H1 (cell line): ENCODE data around the gene EZH1. TPM values are rescaled to one million over a fixed set of nuclear protein-coding genes. Genes with fewer than 3 reads are reported as not detected.

ENCODE experiments used
- CTCF ChIA-PET: fragments of 300-600 bp; sonication (Branson Sonifier 250); formaldehyde crosslinking; loops from one replicate; lab custom pipeline; 2021; ENCODE audit not compliant: partially characterized antibody; lab: Charles Lee
- POLR2A ChIA-PET: fragments of 300-600 bp; sonication (Branson Sonifier 250); formaldehyde crosslinking; loops from one replicate; lab custom pipeline; 2021; ENCODE audit warnings: inconsistent platforms; ENCODE audit not compliant: partially characterized antibody; lab: Charles Lee
- DNase-seq, 2 experiments: peaks; one replicate each; pipeline versions ENCODE4 v3.0.0 to v3.0.0-alpha.2; 2010 to 2022; ENCODE audit warnings: low spot score in 2 of 2, low read depth in 1 of 2, mixed read lengths in 1 of 2
- FAIRE-seq: peaks from 2 replicates; lab custom pipeline; 2011; peaks lifted over from hg19 to GRCh38; lab: Jason Lieb, UNC
- H2AFZ ChIP-seq: 2 replicates; pipeline ENCODE4 v1.8.1; 2012; ENCODE audit warnings: low read length, inconsistent platforms
- H2AK5ac ChIP-seq: 2 replicates; pipeline ENCODE4 v1.6.1; 2013; ENCODE audit warnings: low read depth, low read length
- H2BK120ac ChIP-seq: replicated peaks from 2 replicates; pipeline ENCODE3; 2013; ENCODE audit warnings: low read depth, low read length, inconsistent platforms
- H2BK12ac ChIP-seq: 2 replicates; pipeline ENCODE4 v1.6.1; 2013; ENCODE audit warnings: low read depth, low read length
- H2BK15ac ChIP-seq: 2 replicates; pipeline ENCODE4 v1.6.1; 2013; ENCODE audit warnings: low read length
- H2BK20ac ChIP-seq: 2 replicates; pipeline ENCODE4 v1.6.1; 2013; ENCODE audit warnings: low read length
- H2BK5ac ChIP-seq: 2 replicates; pipeline ENCODE4 v1.6.1; 2013; ENCODE audit warnings: low read depth, low read length
- H3K14ac ChIP-seq: 2 replicates; pipeline ENCODE4 v1.6.1; 2013; ENCODE audit warnings: inconsistent platforms; ENCODE audit not compliant: insufficient read length
- H3K18ac ChIP-seq: 2 replicates; pipeline ENCODE4 v1.6.1; 2013; ENCODE audit warnings: low read length; ENCODE audit errors: extremely low read depth
- H3K23ac ChIP-seq: 2 replicates; pipeline ENCODE4 v1.6.1; 2013; ENCODE audit warnings: inconsistent platforms; ENCODE audit not compliant: insufficient read length
- H3K23me2 ChIP-seq: 2 replicates; pipeline ENCODE4 v1.6.1; 2013; ENCODE audit warnings: low read depth, low read length
- H3K27ac ChIP-seq: 2 replicates; pipeline ENCODE4 v1.6.1; 2011; ENCODE audit warnings: low read depth, low read length, inconsistent platforms
- H3K27me3 ChIP-seq, 4 experiments: replicated peaks in 1 of 4; 1 replicate in 1 of 4; 2 replicates in 3 of 4; pipeline versions ENCODE4 v1.6.1 to v1.8.1; 2011 to 2013; ENCODE audit warnings: low read length in 3 of 4, mild to moderate bottlenecking in 3 of 4, inconsistent platforms in 2 of 4, mixed read lengths in 2 of 4, moderate library complexity in 1 of 4; ENCODE audit not compliant: control insufficient read depth in 3 of 4, insufficient read depth in 3 of 4; ENCODE audit errors: extremely low read depth in 1 of 4
- H3K36me3 ChIP-seq, 4 experiments: 2 replicates each; pipeline versions ENCODE4 v1.6.1 to v1.8.1; 2011 to 2013; ENCODE audit warnings: mild to moderate bottlenecking in 4 of 4, low read length in 3 of 4, moderate library complexity in 2 of 4, control low read depth in 1 of 4, inconsistent platforms in 1 of 4; ENCODE audit not compliant: insufficient read depth in 4 of 4, control insufficient read depth in 2 of 4
- H3K4ac ChIP-seq: replicated peaks from 2 replicates; pipeline ENCODE3; 2013; ENCODE audit warnings: low read length, low read depth, mixed read lengths, inconsistent platforms; ENCODE audit not compliant: insufficient read length
- H3K4me1 ChIP-seq, 4 experiments: replicated peaks in 1 of 4; 1 replicate in 1 of 4; 2 replicates in 3 of 4; pipeline versions ENCODE4 v1.6.1 to v1.8.1; 2011 to 2013; ENCODE audit warnings: low read length in 3 of 4, inconsistent platforms in 2 of 4, mixed read lengths in 1 of 4; ENCODE audit not compliant: insufficient read depth in 4 of 4, control insufficient read depth in 3 of 4
- H3K4me2 ChIP-seq, 2 experiments: 2 replicates each; pipeline versions ENCODE4 v1.6.1 to v1.8.1; 2011 to 2013; ENCODE audit warnings: low read depth in 2 of 2, low read length in 2 of 2, control low read depth in 1 of 2, inconsistent platforms in 1 of 2, mild to moderate bottlenecking in 1 of 2; ENCODE audit not compliant: insufficient read depth in 1 of 2
- H3K4me3 ChIP-seq, 4 experiments: fragments of 200-600, 300-600 bp in 1 of 4; sonication (generic), shearing (Covaris generic), sonication (Bioruptor Twin) in 1 of 4; 2 replicates each; pipeline versions ENCODE4 v1.5.1 to v1.8.1; 2011 to 2016; ENCODE audit warnings: low read length in 4 of 4, low read depth in 3 of 4, control low read depth in 2 of 4, inconsistent platforms in 2 of 4, mild to moderate bottlenecking in 2 of 4, mixed read lengths in 1 of 4, moderate library complexity in 1 of 4; ENCODE audit not compliant: insufficient read depth in 2 of 4; ENCODE audit errors: extremely low read depth in 1 of 4
- H3K56ac ChIP-seq: replicated peaks from 2 replicates; pipeline ENCODE3; 2013; ENCODE audit warnings: low read depth, mild to moderate bottlenecking, mixed read lengths, low read length, inconsistent platforms; ENCODE audit not compliant: insufficient read length
- H3K79me1 ChIP-seq: 2 replicates; pipeline ENCODE4 v1.6.1; 2013; ENCODE audit warnings: low read depth, low read length, control low read depth
- H3K79me2 ChIP-seq, 2 experiments: 2 replicates each; pipeline versions ENCODE4 v1.6.1 to v1.8.1; 2012 to 2013; ENCODE audit warnings: low read length in 2 of 2, mild to moderate bottlenecking in 2 of 2, inconsistent platforms in 1 of 2; ENCODE audit not compliant: insufficient read depth in 2 of 2, control insufficient read depth in 1 of 2
- H3K9ac ChIP-seq, 4 experiments: replicated peaks in 1 of 4; 1 replicate in 1 of 4; 2 replicates in 3 of 4; pipeline versions ENCODE4 v1.6.1 to v1.8.1; 2011 to 2013; ENCODE audit warnings: low read depth in 3 of 4, low read length in 3 of 4, control low read depth in 2 of 4, mild to moderate bottlenecking in 2 of 4, moderate library complexity in 2 of 4, inconsistent platforms in 1 of 4; ENCODE audit errors: extremely low read depth in 1 of 4
- H3K9me3 ChIP-seq, 2 experiments: 2 replicates each; pipeline versions ENCODE4 v1.6.1 to v1.8.1; 2012 to 2013; ENCODE audit warnings: mild to moderate bottlenecking in 2 of 2, moderate library complexity in 2 of 2, control low read depth in 1 of 2, inconsistent platforms in 1 of 2, low read depth in 1 of 2, low read length in 1 of 2, mixed read lengths in 1 of 2; ENCODE audit not compliant: insufficient read depth in 2 of 2
- H4K20me1 ChIP-seq, 2 experiments: replicated peaks in 1 of 2; 2 replicates each; pipeline versions ENCODE3 to v1.8.1; 2011 to 2013; ENCODE audit warnings: inconsistent platforms in 2 of 2, low read length in 2 of 2, mild to moderate bottlenecking in 1 of 2; ENCODE audit not compliant: insufficient read depth in 2 of 2, control insufficient read depth in 1 of 2
- H4K5ac ChIP-seq: 2 replicates; pipeline ENCODE4 v1.6.1; 2013; ENCODE audit warnings: low read length, low read depth, mixed read lengths, inconsistent platforms; ENCODE audit not compliant: insufficient read length
- H4K8ac ChIP-seq: 2 replicates; pipeline ENCODE4 v1.8.0; 2013; ENCODE audit warnings: mild to moderate bottlenecking, moderate library complexity, low read length, inconsistent platforms; ENCODE audit not compliant: insufficient read depth; ENCODE audit errors: extremely low read depth
- H4K91ac ChIP-seq: replicated peaks from 2 replicates; pipeline ENCODE3; 2013; ENCODE audit warnings: low read length, mixed read lengths, inconsistent platforms; ENCODE audit not compliant: insufficient read length
- SIN3A ChIP-seq, 2 experiments: IDR thresholded peaks in 1 of 2; conservative IDR thresholded peaks in 1 of 2; 2 replicates each; pipeline ENCODE4 v1.6.1; 2011 to 2012; ENCODE audit warnings: low read length in 2 of 2, improper control_type of control experiment in 1 of 2, low read depth in 1 of 2, mild to moderate bottlenecking in 1 of 2
- WGBS, 2 experiments: shearing (Covaris generic) in 1 of 2; methylation state at CpG; one replicate each; pipeline versions ENCODE4 v1.1.6 to v1.1.7; 2013 to 2015; ENCODE audit warnings: low lambda C conversion rate in 2 of 2, mixed read lengths in 2 of 2, inconsistent platforms in 1 of 2, low coverage in 1 of 2, missing lambda C conversion rate in 1 of 2; ENCODE audit not compliant: insufficient replicate concordance in 2 of 2, insufficient coverage in 1 of 2, insufficient read length in 1 of 2; ENCODE audit errors: extremely low coverage in 1 of 2, missing lambda C conversion rate in 1 of 2; 5-methylcytosine and 5-hydroxymethylcytosine counted together
- polyA plus RNA-seq, 7 experiments: library from polyadenylated mRNA; depleted of rRNA in 3 of 7; stranded (reverse) in 5 of 7; unstranded in 2 of 7; fragments of >200 nt in 5 of 7; fragments of 200-250 nt in 2 of 7; gene quantifications; 1 replicate in 5 of 7; 2 replicates in 1 of 7; 4 replicates in 1 of 7; pipeline versions ENCODE4 v1.2.1 to v1.2.3, GENCODE V29; 2011 to 2013; ENCODE audit warnings: missing spikeins in 2 of 7, mixed read lengths in 2 of 7
- total RNA-seq: library from RNA; stranded (reverse); fragmentation: NEBNext Ultra II Directional; extraction: Animal tissue kit (Norgen Biotek cat#: 25700); gene quantifications from 2 replicates; pipeline ENCODE4 v1.2.1, GENCODE V29; 2021
- TF ChIP-seq, protein P1 (sequence below): IDR thresholded peaks from 2 replicates; pipeline ENCODE4 v1.6.1; 2012; ENCODE audit warnings: inconsistent platforms

The EZH1 gene
- total and polyA plus RNA-seq, 2 of the 8 experiments (the other 6 are each of a cell fraction or from before 2014, with no cell fraction given) = 17.4 to 20.8 TPM

DNA sequence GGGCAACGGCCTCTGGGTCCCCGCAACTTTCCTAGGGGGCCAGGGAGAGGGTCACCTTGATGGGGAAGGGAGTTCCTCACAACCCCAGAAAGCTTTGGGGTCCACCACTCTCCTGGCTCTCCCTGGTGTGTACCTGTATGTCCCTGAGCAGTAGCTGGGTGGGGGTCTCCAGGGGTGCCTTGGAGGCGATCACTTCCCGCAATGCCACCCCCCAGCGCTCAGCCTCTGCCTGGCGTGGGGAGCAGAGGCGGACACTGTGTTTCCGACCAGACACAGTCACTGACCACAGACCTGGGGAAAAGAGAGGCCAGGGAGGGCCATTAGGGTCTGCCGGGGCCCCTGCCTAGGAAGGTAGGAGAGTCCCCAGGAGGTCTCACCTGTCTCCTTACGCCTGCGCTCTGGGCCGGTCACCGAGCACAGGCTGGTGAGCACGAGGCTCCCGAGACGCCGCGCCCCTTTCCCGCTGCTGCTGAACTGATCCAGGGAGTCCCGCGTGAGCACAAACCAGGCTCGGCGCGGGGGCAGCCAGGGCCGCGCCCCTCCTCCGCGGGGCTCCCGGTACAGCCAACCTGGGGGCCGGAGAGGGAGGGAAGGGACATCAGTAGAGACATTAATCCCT is 71.5 kb downstream of the EZH1 start:
- Histone ChIP-seq H2AK5ac (no peak overlapping the region), H3K79me2 (no peaks in the 10 kb centered on the region), H3K79me1 (no peaks in the 10 kb centered on the region), H4K8ac (peak overlapping the region; percentile 57), H4K91ac (peak overlapping the region; percentile 42), H3K27ac (no peak overlapping the region)
- no peak for TF ChIP-seq SIN3A (conservative IDR thresholded peaks at IDR 0.05 in 1 of 2, IDR thresholded peaks at IDR 0.05 in 1 of 2; ENCODE audit: low read depth in 1 of 2, low read length in 2 of 2)
- TF ChIP-seq, protein P1, sequence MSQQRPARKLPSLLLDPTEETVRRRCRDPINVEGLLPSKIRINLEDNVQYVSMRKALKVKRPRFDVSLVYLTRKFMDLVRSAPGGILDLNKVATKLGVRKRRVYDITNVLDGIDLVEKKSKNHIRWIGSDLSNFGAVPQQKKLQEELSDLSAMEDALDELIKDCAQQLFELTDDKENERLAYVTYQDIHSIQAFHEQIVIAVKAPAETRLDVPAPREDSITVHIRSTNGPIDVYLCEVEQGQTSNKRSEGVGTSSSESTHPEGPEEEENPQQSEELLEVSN = peak; percentile 63; the same call in 1 of the 2 replicates
- TF ChIP-seq, all 59 proteins: peak for 1
- Histone ChIP-seq H3K27me3 (peaks cover 2 to 45% (median 33%) of the 10 kb centered on the region in 4 experiments), H3K56ac (no peak overlapping the region), H2BK20ac (no peak overlapping the region), H3K4me3 (peak overlapping the region in 3 of 4 experiments; percentile 32 to 82 (median 38); a peak in 6 of 8 replicates), H4K5ac (no peak overlapping the region), H2AFZ (no peak overlapping the region), H2BK5ac (no peak overlapping the region), H2BK15ac (no peak overlapping the region), H3K9me3 (no peaks in the 10 kb centered on the region), H3K18ac (no peak overlapping the region; the same call in 1 of the 2 replicates), H2BK12ac (no peak overlapping the region), H3K14ac (no peak overlapping the region), H4K20me1 (peaks cover 3 to 17% of the 10 kb centered on the region in 2 experiments), H2BK120ac (no peak overlapping the region), H3K23me2 (peaks cover 30% of the 10 kb centered on the region), H3K23ac (no peak overlapping the region), H3K4me1 (peaks cover 0 to 53% (median 34%) of the 10 kb centered on the region in 4 experiments; a peak in 6 of 7 replicates), H3K36me3 (peaks cover 0 to 17% (median 0%) of the 10 kb centered on the region in 4 experiments; a peak in 4 of 8 replicates), H3K9ac (no peak overlapping the region), H3K4me2 (peak overlapping the region; percentile 58 to 88), H3K4ac (peak overlapping the region; percentile 63)
- ChIA-PET CTCF (interaction anchor here (0.6 to 4.8 kb wide), 18 partner anchors 10 to 631 kb away, joined by 3 to 40 read pairs (median 4); partner anchors contain the start of genes CNTNAP1, PSMC3IP, TUBG1 and TUBG2), POLR2A (interaction anchor here (1.0 to 14.0 kb wide), 6 partner anchors 9 to 272 kb away, joined by 3 to 239 read pairs (median 8); partner anchors contain the start of genes PSMC3IP and TUBG2)
- no peak for DNase-seq
- no peak for FAIRE-seq
- WGBS, 2 experiments = 58% methylated on average over 29 of the region's 30 CpGs; no CpG with 5 or more reads in 1 of the 2 experiments
